SW 1271 (cell line): ENCODE measurements around the gene CDC73.

Experiments
- DNase-seq, 2 experiments: peaks; one replicate each; lab custom pipeline; 2025; lab: John Stamatoyannopoulos, UW

The CDC73 gene

GRCh38 chr1:193121616-193122593 lies at the start of gene CDC73:
CDC73 (plus strand) TSS chr1:193122031; CDS start chr1:193122201, 170 bp downstream.
- peak; percentile 63 to 86 for DNase-seq

GRCh38 chr1:193077991-193078390 lies 43.8 kb upstream of the CDC73 start:
- DNase-seq, result no peak

GRCh38 chr1:193079187-193079586 lies 42.6 kb upstream of the CDC73 start:
- DNase-seq, result no peak

GRCh38 chr1:193083365-193084088 lies 38.3 kb upstream of the CDC73 start:
- no peak for DNase-seq

GRCh38 chr1:193085263-193085662 lies 36.6 kb upstream of the CDC73 start:
- DNase-seq, result no peak

- no peak for DNase-seq
Measured at GRCh38 chr1:193086342-193086741, 35.5 kb upstream of the CDC73 start.

- no peak for DNase-seq
Measured at GRCh38 chr1:193087893-193088292, 33.9 kb upstream of the CDC73 start.

- no peak for DNase-seq
Measured at GRCh38 chr1:193090865-193091264, 31.0 kb upstream of the CDC73 start.

- DNase-seq, result no peak
Measured at GRCh38 chr1:193094112-193094511, 27.7 kb upstream of the CDC73 start.

GRCh38 chr1:193102662-193103061 lies 19.2 kb upstream of the CDC73 start:
- no peak for DNase-seq

- DNase-seq, result no peak
Measured at GRCh38 chr1:193103759-193104501, 17.9 kb upstream of the CDC73 start.

GRCh38 chr1:193104502-193104906 lies 17.3 kb upstream of the CDC73 start:
- DNase-seq, result peak in 1 of 2 experiments; percentile 41

GRCh38 chr1:193104907-193105820 lies 16.7 kb upstream of the CDC73 start, which contains the start of gene GLRX2:
GLRX2 (minus strand) TSS chr1:193105414; CDS start chr1:193105382, 32 bp downstream.
- peak; percentile 24 to 77 for DNase-seq

- DNase-seq, result no peak
Measured at GRCh38 chr1:193105821-193106177, 16.0 kb upstream of the CDC73 start.

- DNase-seq, result no peak
Measured at GRCh38 chr1:193108471-193108870, 13.4 kb upstream of the CDC73 start.

- DNase-seq, result no peak
Measured at GRCh38 chr1:193109619-193110018, 12.2 kb upstream of the CDC73 start.

GRCh38 chr1:193110246-193110645 lies 11.6 kb upstream of the CDC73 start:
- no peak for DNase-seq

- no peak for DNase-seq
Measured at GRCh38 chr1:193110864-193111263, 11.0 kb upstream of the CDC73 start.

GRCh38 chr1:193111641-193112090 lies 10.2 kb upstream of the CDC73 start:
- DNase-seq, result peak in 1 of 2 experiments; percentile 31

GRCh38 chr1:193113258-193113991 lies 8.4 kb upstream of the CDC73 start:
- no peak for DNase-seq
